A549 treated with RU486 at 1 μM for 4 hours (cell line): ENCODE measurements around the gene HTN1. TPM values are rescaled to one million over a fixed set of nuclear protein-coding genes. Genes with fewer than 3 reads are reported as not detected.

Experiments
- total RNA-seq: library from RNA; stranded (reverse); fragments of 200-300 nt; extraction: Qiagen RNA extraction; gene quantifications from 5 replicates; pipeline ENCODE4 v1.2.3, GENCODE V29; 2022; ENCODE audit warnings: low read depth

HTN1 gene
- not detected in 5 replicates for total RNA-seq

GRCh38 chr4:70050138-70050537 lies at the start of gene HTN1:
Gene HTN1, plus strand, starts transcription at chr4:70050438. Its CDS starts 2,639 bp downstream, at chr4:70053077.

DNA sequence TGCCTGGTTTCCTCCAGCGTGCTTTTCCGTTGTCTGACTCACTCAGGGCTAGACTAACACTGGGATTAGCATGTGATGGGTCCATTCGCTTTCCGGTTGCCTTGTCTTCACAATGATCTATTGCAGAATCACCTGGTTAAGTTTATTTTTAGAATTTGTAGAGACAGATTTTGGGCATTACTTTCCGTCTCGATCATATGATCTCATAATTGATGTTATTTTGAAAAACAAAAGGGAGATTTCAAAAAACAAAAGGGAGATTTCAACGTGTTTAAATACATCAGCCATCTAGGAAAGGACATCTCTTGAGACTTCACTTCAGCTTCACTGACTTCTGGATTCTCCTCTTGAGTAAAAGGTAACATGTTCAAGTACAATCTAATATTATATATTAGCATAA lies 22.1 kb upstream of the HTN1 start, which contains the start of gene HTN3:
Gene HTN3 (plus strand): TSS at position 301 of the 400 bp plus-strand sequence. CDS start 2,282 bp downstream, outside the sequence.

Other genes with a start within 250 kb of the HTN1 start
- gene SULT1E1, start 190.3 kb upstream of the HTN1 start, total RNA-seq: not detected in 5 replicates
- not detected in 5 replicates for gene CSN1S1, start 119.4 kb upstream of the HTN1 start, total RNA-seq
- gene CSN2, start 84.7 kb upstream of the HTN1 start, total RNA-seq: not detected in 5 replicates
- not detected in 5 replicates for gene STATH, start 54.5 kb upstream of the HTN1 start, total RNA-seq
- gene HTN3, start 22.0 kb upstream of the HTN1 start, total RNA-seq: not detected in 5 replicates
- not detected in 5 replicates for gene PRR27, start 103.8 kb downstream of the HTN1 start, total RNA-seq
- gene ODAM, start 145.3 kb downstream of the HTN1 start, total RNA-seq: not detected in 5 replicates
- not detected in 5 replicates for gene FDCSP, start 175.7 kb downstream of the HTN1 start, total RNA-seq
- gene CSN3, start 192.2 kb downstream of the HTN1 start, total RNA-seq: not detected in 5 replicates